GM12878 (cell line): ENCODE results near the gene EMILIN3. TPM values are rescaled to one million over a fixed set of nuclear protein-coding genes. Genes with fewer than 3 reads are reported as not detected.

Experiments used
- ATAC-seq: fragments of 200-7000 bp; cut with Tn5 transposase; 3 replicates; pipeline ENCODE4 v1.9.1; 2020; ENCODE audit warnings: mild to moderate bottlenecking, moderate library complexity
- BruUV-seq: library from RNA; stranded (reverse); fragments of 400-500 nt; replicated peaks from 2 replicates; lab custom pipeline; 2021; lab: Mats Ljungman, UMichigan
- CTCF ChIA-PET: fragments of 300-600 bp; sonication (Branson Sonifier 250); formaldehyde crosslinking; extraction: SDS; loops from one replicate; lab custom pipeline; 2021; ENCODE audit warnings: inconsistent platforms; lab: Yijun Ruan, JAX
- POLR2A ChIA-PET: fragments of 350-600 bp; formaldehyde crosslinking; extraction: SDS; loops from one replicate; lab custom pipeline; 2021; ENCODE audit warnings: inconsistent platforms; lab: Charles Lee
- RAD21 ChIA-PET: fragments of 300-600 bp; sonication (Branson Sonifier 250); formaldehyde crosslinking; loops from one replicate; lab custom pipeline; 2023; ENCODE audit warnings: antibody characterized with exemption; ENCODE audit not compliant: unreplicated experiment; lab: Charles Lee
- SMC1A ChIA-PET: fragments of 300-600 bp; sonication (Branson Sonifier 250); formaldehyde crosslinking; loops from one replicate; lab custom pipeline; 2023; ENCODE audit not compliant: unreplicated experiment, uncharacterized antibody; lab: Charles Lee
- DNase-seq: peaks from one replicate; pipeline ENCODE4 v3.0.0-alpha.2; 2011; ENCODE audit warnings: low read depth, low spot score
- FAIRE-seq: peaks from 3 replicates; lab custom pipeline; 2011; peaks lifted over from hg19 to GRCh38; lab: Jason Lieb, UNC
- H2AFZ ChIP-seq: 2 replicates; pipeline ENCODE4 v1.6.0; 2011; ENCODE audit warnings: low read depth, low read length, control low read depth; ENCODE audit not compliant: control insufficient read depth
- H3K27ac ChIP-seq: 2 replicates; pipeline ENCODE4 v1.5.1; 2011; ENCODE audit warnings: control low read depth; ENCODE audit not compliant: control insufficient read depth, insufficient read depth
- H3K27me3 ChIP-seq, 2 experiments: replicated peaks in 1 of 2; 2 replicates each; pipeline versions ENCODE4 v1.6.0 to v1.6.1; 2011; ENCODE audit warnings: low read length in 1 of 2; ENCODE audit not compliant: control insufficient read depth in 2 of 2, insufficient read depth in 2 of 2
- H3K36me3 ChIP-seq, 2 experiments: 2 replicates each; pipeline ENCODE4 v1.5.1; 2011; ENCODE audit warnings: low read length in 1 of 2; ENCODE audit not compliant: control insufficient read depth in 2 of 2, insufficient read depth in 2 of 2
- H3K4me1 ChIP-seq: 2 replicates; pipeline ENCODE4 v1.6.1; 2011; ENCODE audit warnings: mild to moderate bottlenecking, low read length, moderate library complexity, mixed read lengths; ENCODE audit not compliant: control insufficient read depth, insufficient read depth
- H3K4me2 ChIP-seq: 2 replicates; pipeline ENCODE4 v1.6.0; 2011; ENCODE audit warnings: control low read depth; ENCODE audit not compliant: control insufficient read depth, insufficient read depth
- H3K4me3 ChIP-seq: fragments of 200-600 bp; sonication (generic); 2 replicates; pipeline ENCODE4 v1.5.1; 2016
- H3K79me2 ChIP-seq: 2 replicates; pipeline ENCODE4 v1.6.0; 2011; ENCODE audit warnings: low read length; ENCODE audit not compliant: control insufficient read depth, insufficient read depth
- H3K9ac ChIP-seq: 2 replicates; pipeline ENCODE4 v1.8.0; 2011; ENCODE audit warnings: low read length, control low read depth, mixed read lengths; ENCODE audit not compliant: control insufficient read depth, insufficient read depth
- H3K9me3 ChIP-seq: replicated peaks from 3 replicates; pipeline ENCODE4 v1.5.1; 2011; ENCODE audit warnings: mild to moderate bottlenecking, low read length; ENCODE audit not compliant: control insufficient read depth, insufficient read depth
- H4K20me1 ChIP-seq: 2 replicates; pipeline ENCODE4 v1.6.0; 2011; ENCODE audit not compliant: control insufficient read depth, insufficient read depth
- ATF7 ChIP-seq: fragments of 450-650 bp; IDR thresholded peaks from 2 replicates; pipeline ENCODE4 v1.6.1; 2016; ENCODE audit warnings: low read depth, mild to moderate bottlenecking
- CHD4 ChIP-seq: fragments of 200-600 bp; sonication (generic); IDR thresholded peaks from 2 replicates; pipeline ENCODE4 v1.6.1; 2016; ENCODE audit warnings: mild to moderate bottlenecking
- JUNB ChIP-seq: IDR thresholded peaks from 2 replicates; pipeline ENCODE4 v1.6.1; 2016; ENCODE audit warnings: antibody characterized with exemption, mild to moderate bottlenecking
- POLR2A ChIP-seq: IDR thresholded peaks from 2 replicates; pipeline ENCODE4 v1.6.1; 2011; ENCODE audit warnings: low read depth, mild to moderate bottlenecking, low read length
- RUNX3 ChIP-seq: IDR thresholded peaks from 2 replicates; pipeline ENCODE4 v1.6.1; 2012; ENCODE audit warnings: low read length, inconsistent platforms
- SMC3 ChIP-seq: IDR thresholded peaks from 2 replicates; pipeline ENCODE4 v1.6.1; 2011; ENCODE audit warnings: low read length, improper control_type of control experiment, borderline replicate concordance
- WGBS: methylation state at CpG from one replicate; pipeline ENCODE4 v1.1.6; 2016; ENCODE audit warnings: low lambda C conversion rate; ENCODE audit not compliant: insufficient replicate concordance, insufficient coverage; ENCODE audit errors: missing lambda C conversion rate; 5-methylcytosine and 5-hydroxymethylcytosine counted together
- in situ Hi-C: fragments of 300-500 bp; cut with MboI; formaldehyde crosslinking; loops from 9 replicates; pipeline ENCODE4 v1.14.3; 2018; ENCODE audit warnings: mixed read lengths
- intact Hi-C: fragments of 100-400 bp; cut with micrococcal nuclease; formaldehyde crosslinking; loops from one replicate; pipeline ENCODE4 v1.14.2; 2022; ENCODE audit not compliant: unreplicated experiment
- polyA plus RNA-seq, 11 experiments: library from polyadenylated mRNA; depleted of rRNA in 4 of 11; unstranded in 6 of 11; stranded (reverse) in 5 of 11; fragments of >200 nt; fragmentation: Nextera tagmentation in 4 of 11; fragmentation: Illumina TruSeq in 1 of 11; extraction: Ambion mirVana in 4 of 11; extraction: Trizol in 1 of 11; gene quantifications; 1 replicate in 1 of 11; 2 replicates in 10 of 11; pipeline versions ENCODE4 v1.2.1 to v1.2.3, GENCODE V29; 2011 to 2016; ENCODE audit warnings: inconsistent platforms in 2 of 11, missing spikeins in 2 of 11, low read depth in 1 of 11
- total RNA-seq, 4 experiments: library from RNA; depleted of rRNA in 3 of 4; stranded (reverse); fragments of >200 nt in 3 of 4; fragmentation: Illumina TruSeq in 1 of 4; extraction: Trizol in 1 of 4; gene quantifications; 2 replicates each; pipeline versions ENCODE4 v1.2.1 to v1.2.3, GENCODE V29; 2013 to 2021
- TF ChIP-seq, protein P1 (sequence below): fragments of 450-650 bp; formaldehyde crosslinking; IDR thresholded peaks from 2 replicates; pipeline ENCODE4 v1.4.0; 2022; ENCODE audit warnings: mild to moderate bottlenecking, moderate library complexity

The EMILIN3 gene
- total and polyA plus RNA-seq, 10 of the 15 experiments (the other 5 are each of a cell fraction or from before 2014, with no cell fraction given): not detected

- POLR2A ChIA-PET: interaction anchor here (0.6 kb wide), 1 partner anchor 16 kb away, joined by 7 read pairs; no protein-coding TSS in a partner anchor
- SMC1A ChIA-PET: no interaction called here
- FAIRE-seq: no peak
- Histone ChIP-seq H3K27me3 (no peaks in the 10 kb centered on the region; a peak in 1 of 4 replicates), H2AFZ (no peak overlapping the region), H3K9me3 (no peaks in the 10 kb centered on the region), H4K20me1 (no peaks in the 10 kb centered on the region), H3K79me2 (no peaks in the 10 kb centered on the region), H3K4me2 (no peak overlapping the region), H3K4me3 (no peak overlapping the region), H3K36me3 (no peaks in the 10 kb centered on the region), H3K4me1 (no peaks in the 10 kb centered on the region), H3K9ac (no peak overlapping the region), H3K27ac (no peak overlapping the region)
- CTCF ChIA-PET: no interaction called here
- TF ChIP-seq, protein P1, sequence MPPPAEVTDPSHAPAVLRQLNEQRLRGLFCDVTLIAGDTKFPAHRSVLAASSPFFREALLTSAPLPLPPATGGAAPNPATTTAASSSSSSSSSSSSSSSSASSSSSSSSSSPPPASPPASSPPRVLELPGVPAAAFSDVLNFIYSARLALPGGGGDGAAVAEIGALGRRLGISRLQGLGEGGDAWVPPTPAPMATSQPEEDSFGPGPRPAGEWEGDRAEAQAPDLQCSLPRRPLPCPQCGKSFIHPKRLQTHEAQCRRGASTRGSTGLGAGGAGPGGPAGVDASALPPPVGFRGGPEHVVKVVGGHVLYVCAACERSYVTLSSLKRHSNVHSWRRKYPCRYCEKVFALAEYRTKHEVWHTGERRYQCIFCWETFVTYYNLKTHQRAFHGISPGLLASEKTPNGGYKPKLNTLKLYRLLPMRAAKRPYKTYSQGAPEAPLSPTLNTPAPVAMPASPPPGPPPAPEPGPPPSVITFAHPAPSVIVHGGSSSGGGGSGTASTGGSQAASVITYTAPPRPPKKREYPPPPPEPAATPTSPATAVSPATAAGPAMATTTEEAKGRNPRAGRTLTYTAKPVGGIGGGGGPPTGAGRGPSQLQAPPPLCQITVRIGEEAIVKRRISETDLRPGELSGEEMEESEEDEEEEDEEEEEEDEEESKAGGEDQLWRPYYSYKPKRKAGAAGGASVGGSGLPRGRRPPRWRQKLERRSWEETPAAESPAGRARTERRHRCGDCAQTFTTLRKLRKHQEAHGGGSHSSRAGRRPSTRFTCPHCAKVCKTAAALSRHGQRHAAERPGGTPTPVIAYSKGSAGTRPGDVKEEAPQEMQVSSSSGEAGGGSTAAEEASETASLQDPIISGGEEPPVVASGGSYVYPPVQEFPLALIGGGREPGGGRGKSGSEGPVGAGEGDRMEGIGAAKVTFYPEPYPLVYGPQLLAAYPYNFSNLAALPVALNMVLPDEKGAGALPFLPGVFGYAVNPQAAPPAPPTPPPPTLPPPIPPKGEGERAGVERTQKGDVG: no peak
- TF ChIP-seq SMC3 (no peak), CHD4 (no peak), ATF7 (no peak), RUNX3 (no peak), JUNB (no peak), POLR2A (no peak)
- RAD21 ChIA-PET: interaction anchor here (0.6 kb wide), 1 partner anchor 68 kb away, joined by 3 read pairs; no protein-coding TSS in a partner anchor
- intact Hi-C loops (no loop called here), in situ Hi-C loops (no loop called here)
- no TSS peak for BruUV-seq
- no peak for DNase-seq
- WGBS: 52% methylated on average over 9 of the region's 9 CpGs
- ATAC-seq: no peak
Measured at GRCh38 chr20:41358230-41358629, 8.4 kb downstream of the EMILIN3 start.
